GM19372 (cell line): ENCODE measurements around the gene ITGB5.

Experiments
- ATAC-seq: cut with Tn5 transposase; IDR thresholded peaks from one replicate; pipeline ENCODE4 v1.9.1; 2021; ENCODE audit warnings: mild to moderate bottlenecking, low read depth, moderate library complexity; ENCODE audit not compliant: unreplicated experiment

ITGB5 gene

DNA sequence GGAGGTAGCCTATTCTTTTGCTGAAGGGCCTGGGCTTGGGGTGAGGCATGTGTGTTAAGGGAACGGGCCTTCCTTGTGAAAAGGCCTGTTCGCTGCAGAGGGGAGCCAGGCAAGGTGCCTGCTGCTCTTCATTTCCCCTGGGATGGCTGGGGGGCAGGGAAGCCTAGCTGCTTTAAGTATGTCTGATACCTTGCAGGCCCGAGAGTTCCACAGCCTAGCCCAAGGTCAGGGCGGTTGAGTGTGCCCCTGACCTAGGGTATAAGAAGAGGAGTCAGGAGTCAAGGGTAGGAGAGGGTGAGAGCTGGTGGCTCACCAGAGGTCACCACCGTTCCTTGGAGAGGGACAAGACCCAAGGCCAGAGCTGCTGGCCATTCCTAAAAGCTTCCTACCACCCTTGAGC lies 110.3 kb downstream of the ITGB5 start:
- no peak for ATAC-seq

DNA sequence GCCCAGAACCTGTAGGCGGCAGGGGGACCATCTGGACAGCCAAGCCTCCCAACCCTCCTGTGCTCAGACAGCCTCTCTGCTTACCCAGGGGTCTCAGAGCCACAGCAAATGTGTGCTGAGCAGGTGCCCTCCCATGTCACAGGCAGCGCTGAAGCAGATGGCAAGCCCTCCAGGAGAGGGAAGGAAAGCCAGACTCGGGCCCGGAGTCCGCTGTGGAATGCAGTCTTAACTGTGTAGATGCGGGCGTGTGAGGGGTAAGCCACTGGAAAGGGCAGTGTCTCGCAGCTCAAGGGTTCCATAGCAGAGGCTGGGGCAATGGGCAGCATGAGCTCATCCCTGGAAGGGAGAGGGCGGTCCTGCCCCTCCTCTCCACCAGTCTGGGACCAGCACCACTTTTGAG lies 111.3 kb downstream of the ITGB5 start:
- ATAC-seq = no peak

DNA sequence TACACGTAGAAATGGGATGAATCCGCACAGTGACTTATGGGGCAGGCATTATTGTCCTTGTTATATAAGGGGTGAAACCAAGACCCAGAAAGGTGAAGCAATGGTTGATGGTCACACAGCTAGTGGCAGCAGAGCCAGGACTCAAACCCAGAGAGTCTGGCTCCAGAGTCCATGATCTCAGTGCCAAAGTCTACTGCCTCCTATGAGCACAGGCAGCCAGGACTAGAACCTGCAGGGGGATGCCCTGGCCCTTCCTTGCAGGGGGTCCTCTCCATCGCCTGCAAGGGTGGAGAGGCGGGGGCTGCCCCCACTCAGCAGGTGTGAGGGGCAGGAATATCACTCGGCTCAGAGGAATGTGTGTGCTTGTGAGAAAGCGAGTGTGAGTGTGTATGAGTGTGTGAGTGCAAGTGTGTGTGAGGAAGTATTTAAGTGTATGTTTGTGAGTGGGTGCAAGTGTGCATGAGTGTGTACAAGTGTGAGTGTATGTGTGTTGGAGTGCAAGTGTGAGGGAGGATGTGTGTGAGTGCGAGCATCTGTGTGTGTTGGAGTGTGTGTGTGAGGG lies 112.2 kb downstream of the ITGB5 start:
- no peak for ATAC-seq

DNA sequence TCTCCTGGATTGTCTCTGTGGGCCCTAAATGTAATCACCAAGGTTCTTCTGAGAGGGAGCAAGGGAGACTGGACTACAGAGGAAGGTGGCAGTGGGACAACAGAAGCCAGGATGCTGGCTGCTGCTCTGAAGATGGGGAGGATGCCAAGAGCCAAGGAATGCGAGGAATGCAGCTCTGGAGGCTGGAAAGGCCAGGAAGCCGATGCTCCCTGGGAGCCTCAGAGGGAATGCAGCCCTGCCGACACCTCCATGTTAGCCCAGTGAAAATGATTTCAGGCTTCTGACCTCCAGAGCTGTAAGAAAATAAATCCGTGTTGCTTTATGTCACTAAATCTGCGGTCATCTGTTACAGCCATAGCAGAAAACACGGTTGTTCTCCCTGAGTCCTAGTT lies 112.8 kb downstream of the ITGB5 start:
- ATAC-seq = no peak

DNA sequence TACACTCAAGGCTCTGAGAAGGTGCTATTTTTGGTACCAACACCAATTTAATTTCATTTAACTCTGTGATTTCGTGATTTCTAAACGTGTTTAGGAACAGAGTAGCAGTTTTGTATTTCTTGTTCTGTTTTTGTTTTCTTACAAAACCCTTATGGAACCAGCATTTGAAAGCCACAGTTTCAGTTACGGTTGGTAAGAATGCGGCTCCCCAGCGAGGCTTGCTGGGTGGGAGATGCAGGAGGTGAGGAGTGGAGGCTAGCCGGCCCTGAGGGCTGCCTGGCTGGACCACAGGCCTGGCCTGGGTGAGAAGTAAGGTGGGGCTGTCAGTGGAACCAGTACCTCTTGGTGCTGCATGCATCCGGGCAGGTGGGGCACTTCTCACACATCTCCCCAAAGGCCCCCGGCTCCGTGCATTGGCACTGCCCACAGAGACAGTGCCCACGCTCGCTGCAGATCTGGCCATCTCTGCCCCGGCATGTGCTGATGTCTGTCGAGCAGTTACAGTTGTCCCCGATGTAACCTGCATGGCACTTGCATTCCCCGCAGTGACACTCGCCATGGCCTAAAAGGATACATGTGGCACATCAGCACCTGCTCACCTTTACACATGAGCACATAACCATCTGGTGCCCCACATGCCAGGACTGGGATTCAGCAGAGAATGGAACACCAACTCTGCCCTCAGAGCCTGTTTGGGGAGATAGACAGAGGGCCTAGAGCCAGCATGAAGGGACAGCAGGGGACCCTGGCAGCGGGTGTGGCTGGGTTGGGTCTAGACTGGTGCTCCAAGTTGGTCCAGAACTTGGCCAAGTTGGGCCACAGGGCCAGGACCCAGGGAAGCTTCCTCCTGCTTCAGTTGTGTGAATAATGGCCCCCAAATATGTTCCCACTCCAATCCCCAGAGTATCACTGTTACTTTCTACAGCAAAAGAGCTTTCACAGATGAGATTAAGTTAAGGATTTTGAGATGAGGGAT lies 113.5 kb downstream of the ITGB5 start:
- no peak for ATAC-seq

DNA sequence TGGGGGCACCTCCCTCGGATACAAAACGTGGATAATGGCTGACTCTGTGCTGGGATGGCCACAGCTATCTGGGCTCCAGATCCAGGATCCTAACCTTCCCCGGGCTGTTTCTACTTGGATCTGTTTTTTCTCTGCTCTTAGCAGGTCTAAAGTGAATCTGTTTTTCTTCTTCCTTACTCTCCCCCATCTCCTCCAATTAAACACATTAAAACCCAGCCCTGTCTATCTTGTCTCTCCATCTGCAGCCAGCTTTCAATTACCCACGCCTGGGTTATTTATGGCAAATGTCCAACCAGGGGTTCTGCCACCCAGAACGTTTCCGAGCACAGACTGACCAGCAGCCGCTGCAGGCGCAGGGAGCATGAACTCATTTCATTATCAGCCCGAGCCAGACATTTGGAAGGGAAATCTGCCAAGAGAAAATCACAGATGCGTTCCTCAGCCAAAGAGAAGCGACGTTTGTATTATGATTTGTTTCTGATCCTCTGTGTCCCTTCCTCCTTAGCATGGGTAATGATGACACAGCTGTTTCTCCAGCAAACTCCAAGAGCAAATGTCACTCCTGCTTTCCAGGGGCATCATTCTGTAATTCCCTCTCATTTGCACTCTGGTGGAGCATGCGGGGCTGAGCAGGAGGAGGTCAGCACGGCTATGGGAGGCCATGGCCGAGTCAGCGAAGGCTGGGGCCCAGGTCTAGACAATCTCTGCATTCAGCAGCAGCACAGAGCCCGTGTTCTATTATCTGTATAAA lies 114.9 kb downstream of the ITGB5 start:
- no peak for ATAC-seq

DNA sequence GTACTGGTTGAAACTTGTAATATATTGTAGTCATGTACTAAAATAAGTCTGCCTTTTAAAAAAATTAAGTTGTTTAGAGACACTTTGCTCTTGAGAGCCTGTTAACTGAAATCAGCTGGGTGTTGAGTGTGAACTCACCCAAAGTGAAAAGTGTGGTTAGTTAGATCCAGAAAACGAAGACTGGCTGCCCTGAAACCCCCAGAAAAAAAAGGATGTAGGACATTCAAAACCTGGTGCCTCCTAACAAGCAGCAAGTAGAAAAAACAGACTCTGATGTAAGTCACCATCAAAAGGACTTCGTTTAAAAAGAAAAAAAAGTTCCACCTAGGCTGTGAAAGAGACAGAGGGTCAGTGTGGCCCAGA lies 116.1 kb downstream of the ITGB5 start:
- ATAC-seq = no peak

DNA sequence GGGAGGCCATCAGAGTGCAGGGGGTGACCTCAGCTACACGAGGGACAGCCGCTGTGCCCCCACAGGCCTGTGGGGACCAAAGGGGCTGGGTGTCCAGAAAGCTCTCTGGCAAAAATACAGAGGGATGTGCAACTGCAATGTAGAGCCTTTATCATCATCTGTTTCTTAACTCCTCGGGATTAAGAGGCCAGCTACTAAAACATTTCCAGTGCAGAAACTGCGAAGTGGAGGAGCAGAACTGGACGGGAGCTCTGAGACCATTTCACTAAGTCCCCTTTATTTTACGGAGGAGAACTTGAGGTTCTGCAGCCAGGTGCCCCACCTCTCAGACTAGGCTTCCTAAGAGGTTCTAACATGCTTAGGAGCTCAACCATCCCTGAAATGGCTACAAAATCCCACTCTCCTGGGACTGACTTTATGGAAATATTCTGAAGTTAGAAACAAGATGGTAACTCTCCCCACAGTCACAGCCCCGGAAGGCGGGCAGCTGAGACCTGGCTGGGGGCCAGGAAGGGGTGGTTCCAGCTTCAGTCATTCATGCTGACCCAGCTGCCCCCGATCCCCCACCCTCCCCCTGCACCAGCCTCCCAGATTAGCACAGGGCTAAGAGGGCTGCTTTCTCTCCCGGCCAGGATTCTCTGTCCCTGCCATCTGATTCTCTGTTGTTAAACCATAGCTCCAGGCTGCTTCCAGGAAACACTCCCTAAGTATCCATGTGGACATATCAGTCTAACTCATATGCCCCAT lies 116.7 kb downstream of the ITGB5 start:
- no peak for ATAC-seq

DNA sequence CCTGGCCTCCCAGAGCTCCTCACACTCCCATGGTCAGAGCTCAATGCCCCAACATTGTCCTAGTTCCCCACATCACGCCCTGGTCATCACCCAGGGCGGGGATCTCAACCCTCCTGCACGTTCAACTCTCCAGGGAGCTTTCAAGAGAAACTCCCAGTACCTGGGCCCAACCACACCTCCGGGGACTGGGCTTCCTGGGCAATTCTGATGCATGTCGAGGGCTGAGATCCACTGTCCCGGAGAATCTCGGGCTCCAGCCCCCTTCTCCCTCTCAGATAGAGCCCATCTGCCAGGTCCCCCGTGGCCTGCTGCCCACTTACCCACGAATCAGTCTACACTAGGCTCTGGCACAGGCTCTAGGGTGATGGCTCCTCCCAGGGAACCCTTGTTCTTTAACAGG lies 117.7 kb downstream of the ITGB5 start:
- ATAC-seq = no peak

DNA sequence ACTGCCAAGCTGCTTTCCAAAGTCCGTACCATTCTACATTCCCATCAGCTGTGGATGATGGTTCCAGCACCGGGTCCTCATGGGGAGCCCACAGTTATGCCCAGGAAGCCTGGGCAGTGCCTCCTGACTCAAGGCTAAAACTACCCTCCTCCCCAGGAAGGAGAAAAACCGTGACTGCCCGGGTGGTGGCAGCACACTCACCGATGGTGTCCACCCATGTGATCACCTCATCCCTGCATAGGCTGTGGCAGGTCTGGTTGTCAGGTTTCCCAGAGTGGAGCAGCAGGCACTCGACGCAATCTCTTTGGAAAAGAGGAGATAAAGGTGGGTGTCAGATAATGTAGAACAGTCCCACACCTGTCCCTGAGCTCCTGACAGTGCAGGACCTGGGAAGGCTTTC lies 118.4 kb downstream of the ITGB5 start:
- no peak for ATAC-seq

DNA sequence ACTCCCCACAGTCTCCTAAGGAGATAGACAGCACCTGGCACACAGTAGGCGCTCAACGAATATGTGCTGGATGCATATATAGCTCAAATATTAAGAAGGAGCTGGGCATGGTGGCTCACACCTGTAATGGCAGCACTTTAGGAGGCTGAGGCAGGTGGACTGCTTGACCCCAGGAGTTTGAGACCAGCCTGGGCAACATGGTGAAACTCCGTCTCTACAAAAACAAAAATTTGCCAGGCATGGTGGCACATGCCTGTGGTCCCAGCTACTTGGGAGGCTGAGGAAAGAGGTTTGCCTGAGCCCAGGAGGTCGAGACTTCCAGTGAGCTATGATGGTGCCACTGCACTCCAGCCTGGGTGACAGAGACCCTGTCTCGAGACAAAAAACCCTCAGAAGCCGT lies 119.5 kb downstream of the ITGB5 start:
- ATAC-seq = no peak

DNA sequence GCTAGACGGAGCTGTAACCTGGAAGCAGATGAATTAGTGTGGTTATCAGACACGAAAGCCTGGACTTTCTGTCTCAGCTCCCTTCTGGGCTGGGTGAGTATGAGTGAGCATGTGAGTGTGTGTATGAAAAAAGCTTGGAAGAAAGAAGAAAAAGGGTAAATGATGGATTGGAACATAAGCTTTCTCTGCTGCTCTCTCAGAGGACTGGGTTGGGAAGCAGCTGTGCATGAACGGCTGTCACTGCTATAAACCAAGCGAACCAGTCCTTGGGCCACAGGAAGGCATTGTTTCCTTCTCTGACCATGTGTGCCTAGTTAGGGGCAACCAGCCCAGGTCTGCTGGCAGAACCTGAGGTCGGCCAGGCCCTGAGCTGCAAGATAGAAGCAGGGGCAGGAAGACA lies 119.9 kb downstream of the ITGB5 start:
- no peak for ATAC-seq

DNA sequence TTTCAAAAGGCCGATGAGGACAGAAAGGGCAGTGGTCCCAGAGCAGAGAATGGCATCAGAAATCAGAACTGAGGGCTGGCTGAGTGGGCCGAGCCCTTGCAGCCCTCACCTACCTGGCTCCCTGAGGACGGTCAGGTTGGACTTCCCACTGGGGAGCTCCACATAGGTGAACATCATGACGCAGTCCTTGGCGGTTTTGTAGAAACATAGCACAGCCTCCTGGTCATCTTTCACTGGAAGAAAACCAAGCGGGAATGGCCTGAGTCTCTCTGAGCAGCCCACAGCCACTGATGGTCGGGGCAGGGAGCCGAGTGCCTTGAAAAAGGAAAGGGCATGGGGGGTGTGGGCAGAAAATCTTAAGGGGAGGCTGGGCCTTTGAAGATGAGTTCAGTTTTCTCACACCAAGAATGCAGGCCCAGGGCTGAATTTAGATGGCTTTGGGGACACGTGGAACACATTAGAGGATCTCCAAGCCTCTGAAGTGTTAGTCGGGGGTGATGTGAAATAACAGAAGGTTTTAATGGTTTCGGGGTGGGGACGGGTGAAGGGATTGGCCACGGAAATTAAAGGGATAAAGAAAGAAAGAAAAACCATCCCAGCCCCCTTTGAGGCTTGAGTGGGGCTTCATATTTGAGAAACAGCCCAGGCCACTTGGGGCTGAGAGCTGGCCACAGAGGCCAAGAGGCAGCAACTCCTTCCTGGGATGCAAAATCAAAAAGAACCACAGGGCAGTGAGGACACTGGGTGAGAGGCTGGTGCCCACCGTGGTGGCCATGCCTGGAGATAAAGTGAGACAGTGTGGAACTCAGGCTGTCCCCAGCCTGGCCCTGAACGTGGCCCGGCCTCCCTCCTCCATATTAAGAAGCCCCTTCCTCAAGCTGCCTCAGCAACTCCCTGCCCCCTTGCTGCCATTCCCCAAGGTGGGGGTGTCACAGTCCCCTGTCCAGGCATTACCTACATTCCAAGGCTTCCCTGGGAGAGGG lies 120.8 kb downstream of the ITGB5 start:
- ATAC-seq = no peak

DNA sequence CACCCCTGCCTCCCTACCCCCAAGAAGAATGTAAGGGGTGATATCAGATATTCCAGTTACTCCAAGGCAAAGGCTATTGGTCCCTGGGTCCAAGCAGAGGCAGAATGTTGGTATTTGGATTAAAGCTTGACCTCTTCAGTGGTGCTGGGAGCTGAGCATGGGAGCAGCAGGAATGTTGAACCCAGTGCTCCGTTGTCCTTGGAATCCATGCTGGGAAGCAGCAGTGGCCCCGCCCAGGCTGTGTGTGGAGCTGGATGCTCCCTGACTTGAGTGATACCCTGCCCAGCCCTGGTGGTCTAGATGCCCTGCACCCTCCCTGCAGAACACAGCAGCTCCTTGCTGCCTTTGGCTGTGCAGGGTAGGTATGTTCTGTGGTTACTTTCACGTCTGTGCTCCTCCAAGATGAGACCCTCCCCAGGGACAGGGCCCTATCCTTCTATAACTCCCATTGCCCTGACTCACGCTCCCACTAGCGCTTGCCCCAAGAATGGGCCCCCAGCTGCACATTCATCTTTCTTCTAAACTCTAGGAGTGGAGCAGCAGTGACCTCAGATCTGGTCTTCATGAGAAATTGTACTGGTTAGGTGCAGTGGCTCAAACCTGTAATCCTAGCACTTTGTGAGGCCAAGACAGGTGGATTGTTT lies 121.8 kb downstream of the ITGB5 start:
- no peak for ATAC-seq

DNA sequence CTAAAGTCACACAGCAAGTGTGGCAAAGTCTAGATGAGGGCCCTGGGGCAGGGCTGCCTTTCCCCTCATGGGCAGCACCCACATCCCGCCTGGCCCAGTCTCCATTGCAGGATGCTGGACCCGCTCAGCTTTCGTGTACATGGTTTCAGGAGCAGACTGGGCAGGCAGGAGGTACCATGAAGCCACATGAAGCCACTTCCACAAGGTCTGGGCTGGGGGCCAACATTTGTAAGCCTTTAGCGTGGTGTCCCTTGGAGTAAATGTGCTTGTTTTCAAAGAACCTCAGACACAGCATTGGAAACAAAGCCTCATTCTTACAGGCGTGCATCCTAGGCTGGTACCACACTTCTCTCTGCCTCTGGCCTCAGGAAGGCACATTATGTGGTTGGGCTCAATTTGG lies 122.4 kb downstream of the ITGB5 start:
- ATAC-seq = no peak

DNA sequence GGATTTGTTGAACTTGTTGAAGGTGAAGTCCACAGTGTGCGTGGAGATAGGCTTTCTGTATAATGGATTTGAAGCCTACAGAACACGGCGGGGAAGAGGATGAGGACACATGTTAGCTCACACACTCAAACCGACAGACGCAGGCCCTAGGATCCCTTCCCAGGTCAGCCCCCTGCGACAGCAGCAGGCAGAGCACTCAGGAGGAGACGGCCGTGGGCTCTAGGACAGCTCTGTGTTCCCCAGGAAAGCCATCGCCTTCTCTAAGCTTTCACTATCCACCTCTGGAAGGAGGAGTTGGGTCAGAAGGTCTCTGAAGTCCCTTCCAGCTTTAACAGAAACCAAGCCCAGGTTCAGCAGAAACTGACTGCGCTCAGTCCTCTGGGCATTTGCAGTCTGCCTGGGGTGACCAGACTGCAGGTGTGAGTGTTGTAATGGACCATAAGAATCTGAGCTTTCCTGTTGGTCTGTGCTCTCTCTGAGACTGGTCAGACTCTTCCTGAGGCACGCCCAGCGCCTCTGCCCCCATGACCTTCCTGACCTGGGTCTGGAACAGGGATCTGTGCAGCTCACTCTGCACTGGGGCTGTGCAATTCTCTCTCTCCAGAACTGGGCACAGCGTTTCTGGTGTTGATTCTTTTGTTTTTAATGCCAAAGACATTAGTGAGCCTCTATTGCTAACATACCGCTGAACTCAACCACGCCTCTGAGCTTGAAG lies 123.4 kb downstream of the ITGB5 start:
- ATAC-seq = no peak

DNA sequence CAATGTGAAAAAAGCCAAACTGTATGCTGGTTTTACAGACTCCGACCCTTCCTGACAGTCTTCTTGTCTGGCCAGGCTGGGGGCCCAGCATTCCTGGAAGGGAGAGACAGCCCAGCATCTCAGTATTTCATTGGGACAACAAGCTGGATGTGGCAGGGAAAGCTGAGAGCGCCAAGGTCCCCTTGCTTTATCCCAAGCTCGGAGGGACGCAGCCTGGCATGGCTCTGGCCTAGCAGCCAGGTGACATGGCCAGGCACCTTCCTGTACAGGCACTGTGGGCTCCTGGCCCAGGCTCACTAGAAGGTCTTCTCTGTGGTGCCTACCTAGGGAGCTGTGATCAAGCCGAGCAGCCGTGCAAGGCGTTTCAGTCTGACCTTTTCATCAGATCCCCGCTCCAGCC lies 124.0 kb downstream of the ITGB5 start:
- no peak for ATAC-seq

DNA sequence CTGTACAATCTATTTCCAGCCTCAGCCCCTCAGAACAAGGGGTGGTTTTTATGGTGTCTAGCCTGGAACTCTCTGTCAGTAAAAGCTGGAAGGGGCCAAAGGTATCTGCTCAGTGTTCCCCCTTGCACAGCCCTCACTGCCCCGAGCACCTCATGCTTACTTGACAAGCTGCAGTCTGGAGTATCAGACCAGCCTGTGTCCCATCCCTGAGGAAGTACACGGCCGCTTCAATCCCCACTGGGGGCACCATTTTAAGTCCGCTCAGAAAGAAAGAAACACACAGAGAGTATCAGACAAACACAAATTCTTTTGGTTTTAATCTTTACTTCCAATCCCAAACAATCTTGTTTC lies 124.5 kb downstream of the ITGB5 start:
- no peak for ATAC-seq
